WTC11 (cell line): Measurements from ENCODE around the gene KIT. TPM values are rescaled to one million over a fixed set of nuclear protein-coding genes. Genes with fewer than 3 reads are reported as not detected.

Experiments used
- ATAC-seq: fragments of 200-7000 bp; cut with Tn5 transposase; 2 replicates; pipeline ENCODE4 v1.10.0; 2021; ENCODE audit warnings: mild to moderate bottlenecking, moderate library complexity
- CTCF ChIA-PET: fragments of 300-600 bp; sonication (Branson Sonifier 250); formaldehyde crosslinking; loops from one replicate; lab custom pipeline; 2021; ENCODE audit warnings: antibody characterized with exemption; lab: Charles Lee
- POLR2A ChIA-PET: fragments of 350-600 bp; sonication (Branson Sonifier 250); formaldehyde crosslinking; loops from one replicate; lab custom pipeline; 2021; ENCODE audit warnings: antibody characterized with exemption; lab: Charles Lee
- DNase-seq: peaks from one replicate; pipeline ENCODE4 v3.0.0; 2021; ENCODE audit warnings: low spot score
- H3K27ac Mint-ChIP-seq: 2 replicates; pipeline ENCODE4 v1.8.0; 2021; ENCODE audit warnings: mixed read lengths
- H3K27me3 Mint-ChIP-seq: 2 replicates; pipeline ENCODE4 v1.8.0; 2021; ENCODE audit warnings: low read depth, mild to moderate bottlenecking, moderate library complexity, mixed read lengths
- H3K36me3 Mint-ChIP-seq: 2 replicates; pipeline ENCODE4 v1.8.0; 2021; ENCODE audit warnings: mixed read lengths
- H3K4me1 Mint-ChIP-seq: 2 replicates; pipeline ENCODE4 v1.8.0; 2022; ENCODE audit warnings: mixed read lengths
- H3K4me3 Mint-ChIP-seq: 2 replicates; pipeline ENCODE4 v1.8.0; 2021; ENCODE audit warnings: mild to moderate bottlenecking, moderate library complexity, mixed read lengths
- H3K9me3 Mint-ChIP-seq: 2 replicates; pipeline ENCODE4 v1.8.0; 2021; ENCODE audit warnings: mixed read lengths
- ATF1 ChIP-seq: sonication (generic); formaldehyde crosslinking; IDR thresholded peaks from 2 replicates; pipeline ENCODE4 v1.8.1; 2023; ENCODE audit warnings: mild to moderate bottlenecking, moderate library complexity, missing genetic modification reagents
- CREB1 ChIP-seq: sonication (generic); formaldehyde crosslinking; IDR thresholded peaks from 2 replicates; pipeline ENCODE4 v1.8.0; 2023; ENCODE audit warnings: mild to moderate bottlenecking, missing genetic modification reagents
- CREM ChIP-seq: sonication (generic); formaldehyde crosslinking; IDR thresholded peaks from 2 replicates; pipeline ENCODE4 v1.8.1; 2022; ENCODE audit warnings: mild to moderate bottlenecking, missing genetic modification reagents, moderate library complexity
- FOXP1 ChIP-seq: sonication (generic); formaldehyde crosslinking; IDR thresholded peaks from 2 replicates; pipeline ENCODE4 v1.8.0; 2022; ENCODE audit warnings: missing genetic modification reagents, mild to moderate bottlenecking, moderate library complexity, borderline replicate concordance
- GABPB1 ChIP-seq: sonication (generic); formaldehyde crosslinking; IDR thresholded peaks from 2 replicates; pipeline ENCODE4 v1.8.1; 2023; ENCODE audit warnings: mild to moderate bottlenecking, missing genetic modification reagents
- JUN ChIP-seq: sonication (generic); formaldehyde crosslinking; IDR thresholded peaks from 2 replicates; pipeline ENCODE4 v1.8.0; 2023; ENCODE audit warnings: mild to moderate bottlenecking, missing genetic modification reagents
- MXD4 ChIP-seq: fragments of 250-450 bp; sonication (Bioruptor Pico); IDR thresholded peaks from 2 replicates; pipeline ENCODE4 v1.8.0; 2021; ENCODE audit warnings: mild to moderate bottlenecking, moderate library complexity, borderline replicate concordance
- MYBL2 ChIP-seq: sonication (generic); formaldehyde crosslinking; IDR thresholded peaks from 2 replicates; pipeline ENCODE4 v1.8.1; 2023; ENCODE audit warnings: mild to moderate bottlenecking, moderate library complexity, missing genetic modification reagents
- NR3C1 ChIP-seq: sonication (generic); formaldehyde crosslinking; conservative IDR thresholded peaks from 2 replicates; pipeline ENCODE4 v1.8.1; 2023; ENCODE audit warnings: low read depth, mild to moderate bottlenecking, missing genetic modification reagents
- SP1 ChIP-seq: sonication (generic); formaldehyde crosslinking; conservative IDR thresholded peaks from 2 replicates; pipeline ENCODE4 v1.8.1; 2022; ENCODE audit warnings: missing genetic modification reagents
- ZBTB21 ChIP-seq: sonication (generic); formaldehyde crosslinking; IDR thresholded peaks from 2 replicates; pipeline ENCODE4 v1.8.1; 2023; ENCODE audit warnings: mild to moderate bottlenecking, missing genetic modification reagents, borderline replicate concordance
- ZNF396 ChIP-seq: fragments of 250-450 bp; sonication (Bioruptor Pico); IDR thresholded peaks from 2 replicates; pipeline ENCODE4 v1.8.0; 2021; ENCODE audit warnings: mild to moderate bottlenecking, moderate library complexity, borderline replicate concordance
- ZNF423 ChIP-seq: fragments of 250-450 bp; sonication (Bioruptor Pico); IDR thresholded peaks from 2 replicates; pipeline ENCODE4 v2.1.2; 2022; ENCODE audit warnings: mild to moderate bottlenecking, moderate library complexity
- total RNA-seq: library from RNA; stranded (reverse); gene quantifications from 3 replicates; pipeline ENCODE4 v1.2.3, GENCODE V29; 2021
- TF ChIP-seq, protein P1 (sequence below): sonication (generic); formaldehyde crosslinking; IDR thresholded peaks from 2 replicates; pipeline ENCODE4 v1.8.1; 2023; ENCODE audit warnings: mild to moderate bottlenecking, moderate library complexity, missing genetic modification reagents
- TF ChIP-seq, protein P2 (sequence below): sonication (generic); formaldehyde crosslinking; IDR thresholded peaks from 2 replicates; pipeline ENCODE4 v1.8.1; 2023; ENCODE audit warnings: mild to moderate bottlenecking, missing genetic modification reagents, borderline replicate concordance
- TF ChIP-seq, protein P3 (sequence below): sonication (generic); formaldehyde crosslinking; conservative IDR thresholded peaks from 2 replicates; pipeline ENCODE4 v1.8.1; 2023; ENCODE audit warnings: mild to moderate bottlenecking, low read depth, missing genetic modification reagents, moderate library complexity
- TF ChIP-seq, protein P4 (sequence below): sonication (generic); formaldehyde crosslinking; IDR thresholded peaks from 2 replicates; pipeline ENCODE4 v1.8.1; 2022; ENCODE audit warnings: mild to moderate bottlenecking, moderate library complexity, missing genetic modification reagents
- TF ChIP-seq, protein P5 (sequence below): fragments of 250-450 bp; sonication (Bioruptor Pico); IDR thresholded peaks from 2 replicates; pipeline ENCODE4 v2.1.2; 2022; ENCODE audit warnings: mild to moderate bottlenecking, moderate library complexity
- TF ChIP-seq, protein P6 (sequence below): sonication (generic); formaldehyde crosslinking; IDR thresholded peaks from 2 replicates; pipeline ENCODE4 v1.8.0; 2022; ENCODE audit warnings: mild to moderate bottlenecking, missing genetic modification reagents
- TF ChIP-seq, protein P7 (sequence below): fragments of 250-450 bp; sonication (Bioruptor Pico); conservative IDR thresholded peaks from 2 replicates; pipeline ENCODE4 v1.9.0; 2021; ENCODE audit warnings: mild to moderate bottlenecking

KIT gene
- total RNA-seq, 1 experiment from 2014 or later = 23.3 TPM

DNA sequence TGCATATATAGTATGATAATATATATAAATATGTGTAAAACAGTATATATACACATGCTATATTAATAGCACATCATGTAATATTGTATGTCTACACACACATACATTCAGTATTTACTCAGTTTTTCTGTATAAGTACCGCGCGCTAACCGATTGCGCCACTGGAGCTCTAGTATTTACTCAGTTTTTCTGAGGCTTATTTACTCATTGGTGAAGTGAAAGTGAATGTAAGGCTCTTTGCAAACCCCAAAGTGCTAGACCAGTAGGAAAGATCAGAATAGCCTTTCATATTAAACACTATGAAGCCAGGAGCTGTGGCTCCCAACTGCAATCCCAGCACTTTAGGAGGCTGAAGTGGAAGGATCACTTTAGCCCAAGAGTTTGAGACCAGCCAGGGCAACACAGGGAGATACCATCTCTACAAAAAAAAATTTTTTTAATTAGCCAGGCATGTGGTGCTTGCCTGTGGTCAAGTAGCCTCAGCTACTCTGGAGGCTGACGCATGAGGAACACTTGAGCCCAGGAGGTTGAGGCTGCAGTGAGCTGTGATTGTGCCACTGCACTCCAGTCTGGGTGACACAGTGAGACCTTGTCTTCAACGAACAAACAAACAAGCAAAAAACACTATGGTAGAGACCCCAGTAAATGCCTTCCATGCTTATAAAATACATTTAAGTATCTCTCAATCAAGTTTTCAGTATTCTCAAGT is 125.8 kb downstream of the KIT start:
- Mint-ChIP-seq H3K9me3 (no peaks in the 10 kb centered on the region), H3K4me1 (no peaks in the 10 kb centered on the region), H3K4me3 (no peak overlapping the region), H3K27me3 (no peaks in the 10 kb centered on the region; the same call in 1 of the 2 replicates), H3K27ac (no peak overlapping the region), H3K36me3 (no peaks in the 10 kb centered on the region)
- ATAC-seq (no peak), DNase-seq (no peak)
- TF ChIP-seq ATF1 (CRISPR knock-in tag) (no peak), JUN (CRISPR knock-in tag) (no peak), CREB1 (CRISPR knock-in tag) (no peak), CREM (no peak), ZNF396 (CRISPR knock-in tag) (no peak), SP1 (no peak), ZNF423 (CRISPR knock-in tag) (no peak), NR3C1 (CRISPR knock-in tag) (no peak), FOXP1 (CRISPR knock-in tag) (no peak), ZBTB21 (CRISPR knock-in tag) (no peak), MXD4 (CRISPR knock-in tag) (no peak), MYBL2 (no peak), GABPB1 (CRISPR knock-in tag) (no peak)
- TF ChIP-seq, protein P1, sequence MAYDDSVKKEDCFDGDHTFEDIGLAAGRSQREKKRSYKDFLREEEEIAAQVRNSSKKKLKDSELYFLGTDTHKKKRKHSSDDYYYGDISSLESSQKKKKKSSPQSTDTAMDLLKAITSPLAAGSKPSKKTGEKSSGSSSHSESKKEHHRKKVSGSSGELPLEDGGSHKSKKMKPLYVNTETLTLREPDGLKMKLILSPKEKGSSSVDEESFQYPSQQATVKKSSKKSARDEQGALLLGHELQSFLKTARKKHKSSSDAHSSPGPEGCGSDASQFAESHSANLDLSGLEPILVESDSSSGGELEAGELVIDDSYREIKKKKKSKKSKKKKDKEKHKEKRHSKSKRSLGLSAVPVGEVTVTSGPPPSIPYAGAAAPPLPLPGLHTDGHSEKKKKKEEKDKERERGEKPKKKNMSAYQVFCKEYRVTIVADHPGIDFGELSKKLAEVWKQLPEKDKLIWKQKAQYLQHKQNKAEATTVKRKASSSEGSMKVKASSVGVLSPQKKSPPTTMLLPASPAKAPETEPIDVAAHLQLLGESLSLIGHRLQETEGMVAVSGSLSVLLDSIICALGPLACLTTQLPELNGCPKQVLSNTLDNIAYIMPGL = no peak
- TF ChIP-seq, protein P2, sequence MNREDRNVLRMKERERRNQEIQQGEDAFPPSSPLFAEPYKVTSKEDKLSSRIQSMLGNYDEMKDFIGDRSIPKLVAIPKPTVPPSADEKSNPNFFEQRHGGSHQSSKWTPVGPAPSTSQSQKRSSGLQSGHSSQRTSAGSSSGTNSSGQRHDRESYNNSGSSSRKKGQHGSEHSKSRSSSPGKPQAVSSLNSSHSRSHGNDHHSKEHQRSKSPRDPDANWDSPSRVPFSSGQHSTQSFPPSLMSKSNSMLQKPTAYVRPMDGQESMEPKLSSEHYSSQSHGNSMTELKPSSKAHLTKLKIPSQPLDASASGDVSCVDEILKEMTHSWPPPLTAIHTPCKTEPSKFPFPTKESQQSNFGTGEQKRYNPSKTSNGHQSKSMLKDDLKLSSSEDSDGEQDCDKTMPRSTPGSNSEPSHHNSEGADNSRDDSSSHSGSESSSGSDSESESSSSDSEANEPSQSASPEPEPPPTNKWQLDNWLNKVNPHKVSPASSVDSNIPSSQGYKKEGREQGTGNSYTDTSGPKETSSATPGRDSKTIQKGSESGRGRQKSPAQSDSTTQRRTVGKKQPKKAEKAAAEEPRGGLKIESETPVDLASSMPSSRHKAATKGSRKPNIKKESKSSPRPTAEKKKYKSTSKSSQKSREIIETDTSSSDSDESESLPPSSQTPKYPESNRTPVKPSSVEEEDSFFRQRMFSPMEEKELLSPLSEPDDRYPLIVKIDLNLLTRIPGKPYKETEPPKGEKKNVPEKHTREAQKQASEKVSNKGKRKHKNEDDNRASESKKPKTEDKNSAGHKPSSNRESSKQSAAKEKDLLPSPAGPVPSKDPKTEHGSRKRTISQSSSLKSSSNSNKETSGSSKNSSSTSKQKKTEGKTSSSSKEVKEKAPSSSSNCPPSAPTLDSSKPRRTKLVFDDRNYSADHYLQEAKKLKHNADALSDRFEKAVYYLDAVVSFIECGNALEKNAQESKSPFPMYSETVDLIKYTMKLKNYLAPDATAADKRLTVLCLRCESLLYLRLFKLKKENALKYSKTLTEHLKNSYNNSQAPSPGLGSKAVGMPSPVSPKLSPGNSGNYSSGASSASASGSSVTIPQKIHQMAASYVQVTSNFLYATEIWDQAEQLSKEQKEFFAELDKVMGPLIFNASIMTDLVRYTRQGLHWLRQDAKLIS (CRISPR knock-in tag) = no peak
- TF ChIP-seq, protein P3, sequence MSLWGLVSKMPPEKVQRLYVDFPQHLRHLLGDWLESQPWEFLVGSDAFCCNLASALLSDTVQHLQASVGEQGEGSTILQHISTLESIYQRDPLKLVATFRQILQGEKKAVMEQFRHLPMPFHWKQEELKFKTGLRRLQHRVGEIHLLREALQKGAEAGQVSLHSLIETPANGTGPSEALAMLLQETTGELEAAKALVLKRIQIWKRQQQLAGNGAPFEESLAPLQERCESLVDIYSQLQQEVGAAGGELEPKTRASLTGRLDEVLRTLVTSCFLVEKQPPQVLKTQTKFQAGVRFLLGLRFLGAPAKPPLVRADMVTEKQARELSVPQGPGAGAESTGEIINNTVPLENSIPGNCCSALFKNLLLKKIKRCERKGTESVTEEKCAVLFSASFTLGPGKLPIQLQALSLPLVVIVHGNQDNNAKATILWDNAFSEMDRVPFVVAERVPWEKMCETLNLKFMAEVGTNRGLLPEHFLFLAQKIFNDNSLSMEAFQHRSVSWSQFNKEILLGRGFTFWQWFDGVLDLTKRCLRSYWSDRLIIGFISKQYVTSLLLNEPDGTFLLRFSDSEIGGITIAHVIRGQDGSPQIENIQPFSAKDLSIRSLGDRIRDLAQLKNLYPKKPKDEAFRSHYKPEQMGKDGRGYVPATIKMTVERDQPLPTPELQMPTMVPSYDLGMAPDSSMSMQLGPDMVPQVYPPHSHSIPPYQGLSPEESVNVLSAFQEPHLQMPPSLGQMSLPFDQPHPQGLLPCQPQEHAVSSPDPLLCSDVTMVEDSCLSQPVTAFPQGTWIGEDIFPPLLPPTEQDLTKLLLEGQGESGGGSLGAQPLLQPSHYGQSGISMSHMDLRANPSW (CRISPR knock-in tag) = no peak
- TF ChIP-seq, protein P4, sequence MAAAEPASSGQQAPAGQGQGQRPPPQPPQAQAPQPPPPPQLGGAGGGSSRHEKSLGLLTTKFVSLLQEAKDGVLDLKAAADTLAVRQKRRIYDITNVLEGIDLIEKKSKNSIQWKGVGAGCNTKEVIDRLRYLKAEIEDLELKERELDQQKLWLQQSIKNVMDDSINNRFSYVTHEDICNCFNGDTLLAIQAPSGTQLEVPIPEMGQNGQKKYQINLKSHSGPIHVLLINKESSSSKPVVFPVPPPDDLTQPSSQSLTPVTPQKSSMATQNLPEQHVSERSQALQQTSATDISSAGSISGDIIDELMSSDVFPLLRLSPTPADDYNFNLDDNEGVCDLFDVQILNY (CRISPR knock-in tag) = no peak
- TF ChIP-seq, protein P5, sequence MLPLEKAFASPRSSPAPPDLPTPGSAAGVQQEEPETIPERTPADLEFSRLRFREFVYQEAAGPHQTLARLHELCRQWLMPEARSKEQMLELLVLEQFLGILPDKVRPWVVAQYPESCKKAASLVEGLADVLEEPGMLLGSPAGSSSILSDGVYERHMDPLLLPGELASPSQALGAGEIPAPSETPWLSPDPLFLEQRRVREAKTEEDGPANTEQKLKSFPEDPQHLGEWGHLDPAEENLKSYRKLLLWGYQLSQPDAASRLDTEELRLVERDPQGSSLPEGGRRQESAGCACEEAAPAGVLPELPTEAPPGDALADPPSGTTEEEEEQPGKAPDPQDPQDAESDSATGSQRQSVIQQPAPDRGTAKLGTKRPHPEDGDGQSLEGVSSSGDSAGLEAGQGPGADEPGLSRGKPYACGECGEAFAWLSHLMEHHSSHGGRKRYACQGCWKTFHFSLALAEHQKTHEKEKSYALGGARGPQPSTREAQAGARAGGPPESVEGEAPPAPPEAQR (CRISPR knock-in tag) = no peak
- TF ChIP-seq, protein P6, sequence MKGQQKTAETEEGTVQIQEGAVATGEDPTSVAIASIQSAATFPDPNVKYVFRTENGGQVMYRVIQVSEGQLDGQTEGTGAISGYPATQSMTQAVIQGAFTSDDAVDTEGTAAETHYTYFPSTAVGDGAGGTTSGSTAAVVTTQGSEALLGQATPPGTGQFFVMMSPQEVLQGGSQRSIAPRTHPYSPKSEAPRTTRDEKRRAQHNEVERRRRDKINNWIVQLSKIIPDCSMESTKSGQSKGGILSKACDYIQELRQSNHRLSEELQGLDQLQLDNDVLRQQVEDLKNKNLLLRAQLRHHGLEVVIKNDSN = no peak
- TF ChIP-seq, protein P7, sequence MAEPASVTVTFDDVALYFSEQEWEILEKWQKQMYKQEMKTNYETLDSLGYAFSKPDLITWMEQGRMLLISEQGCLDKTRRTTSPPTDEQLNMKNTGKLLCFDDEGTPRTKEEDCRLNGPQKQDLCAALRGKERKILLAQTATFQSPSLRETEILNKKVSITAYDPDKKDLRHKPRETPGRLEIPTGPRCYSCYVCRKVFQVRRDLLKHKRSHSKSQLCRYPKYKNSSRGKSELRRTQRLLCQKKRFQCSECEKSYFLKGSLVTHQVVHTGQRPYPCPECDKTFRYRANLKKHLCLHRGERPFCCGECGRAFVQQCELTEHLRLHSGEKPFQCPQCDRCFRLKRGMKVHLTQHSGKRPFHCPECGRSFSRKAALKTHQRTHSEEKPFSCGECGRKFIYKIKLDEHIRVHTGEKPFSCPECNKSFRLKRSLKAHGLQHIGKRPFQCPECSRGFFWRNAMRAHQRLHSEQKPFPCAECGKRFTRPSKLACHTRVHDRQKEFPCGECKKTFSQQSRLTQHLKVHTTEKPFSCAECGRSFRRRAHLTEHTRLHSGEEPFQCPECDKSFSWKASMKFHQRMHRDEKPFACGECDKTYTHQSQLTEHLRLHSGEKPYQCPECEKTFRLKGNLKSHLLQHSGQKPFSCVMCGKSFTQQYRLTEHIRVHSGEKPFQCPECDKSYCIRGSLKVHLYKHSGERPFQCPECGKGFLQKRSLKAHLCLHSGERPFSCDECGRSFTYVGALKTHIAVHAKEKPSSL (CRISPR knock-in tag) = no peak
- ChIA-PET CTCF (interaction anchor here (1.2 kb wide), 1 partner anchor 188 kb away, joined by 3 read pairs; no protein-coding TSS in a partner anchor), POLR2A (no interaction called here)
